ENCODE results near the gene SLC9C1.
A peak's percentile ranks its signal among the peaks of the same experiment; 100 is the strongest.

The SLC9C1 gene

GRCh38 chr3:112304611-112305010 lies 10.6 kb upstream of the SLC9C1 start:
- no peak overlapping the region for H3K4me3 ChIP-seq (replicated peaks; ENCODE audit: low read depth, low read length)
- H3K27me3 ChIP-seq (replicated peaks; ENCODE audit: control insufficient read depth, insufficient read depth, low read length) = no peaks in the 10 kb centered on the region
- H3K36me3 ChIP-seq (ENCODE audit: control insufficient read depth, insufficient read depth, low read length) = no peaks in the 10 kb centered on the region; the same call in 1 of the 2 replicates
- no peak for DNase-seq (ENCODE audit: extremely low read depth, insufficient read length)
- TF ChIP-seq CTCF (IDR thresholded peaks at IDR 0.05; ENCODE audit: insufficient read depth, low read length, poor library complexity, severe bottlenecking) = no peak

- TF ChIP-seq CTCF (IDR thresholded peaks at IDR 0.05; ENCODE audit: insufficient read depth, low read length, poor library complexity, severe bottlenecking) = no peak
- peak overlapping the region; percentile 42; the same call in 1 of the 2 replicates for H3K4me3 ChIP-seq (replicated peaks; ENCODE audit: low read depth, low read length)
- no peaks in the 10 kb centered on the region; the same call in 1 of the 2 replicates for H3K36me3 ChIP-seq (ENCODE audit: control insufficient read depth, insufficient read depth, low read length)
- no peaks in the 10 kb centered on the region for H3K27me3 ChIP-seq (replicated peaks; ENCODE audit: control insufficient read depth, insufficient read depth, low read length)
- DNase-seq (ENCODE audit: extremely low read depth, insufficient read length) = no peak
These were observed 9.8 kb upstream of the SLC9C1 start for GRCh38 chr3:112303764-112304325.

- no peak for DNase-seq (ENCODE audit: extremely low read depth, insufficient read length)
- no peaks in the 10 kb centered on the region; the same call in 1 of the 2 replicates for H3K36me3 ChIP-seq (ENCODE audit: control insufficient read depth, insufficient read depth, low read length)
- H3K27me3 ChIP-seq (replicated peaks; ENCODE audit: control insufficient read depth, insufficient read depth, low read length) = no peaks in the 10 kb centered on the region
- H3K4me3 ChIP-seq (replicated peaks; ENCODE audit: low read depth, low read length) = peak overlapping the region; percentile 42; the same call in 1 of the 2 replicates
- no peak for TF ChIP-seq CTCF (IDR thresholded peaks at IDR 0.05; ENCODE audit: insufficient read depth, low read length, poor library complexity, severe bottlenecking)
These were observed 9.1 kb upstream of the SLC9C1 start for GRCh38 chr3:112302881-112303763.

GRCh38 chr3:112302150-112302830 lies 8.3 kb upstream of the SLC9C1 start:
- no peak for DNase-seq (ENCODE audit: extremely low read depth, insufficient read length)
- no peak for TF ChIP-seq CTCF (IDR thresholded peaks at IDR 0.05; ENCODE audit: insufficient read depth, low read length, poor library complexity, severe bottlenecking)
- Histone ChIP-seq H3K27me3 (replicated peaks; ENCODE audit: control insufficient read depth, insufficient read depth, low read length) (no peaks in the 10 kb centered on the region), H3K4me3 (replicated peaks; ENCODE audit: low read depth, low read length) (no peak overlapping the region), H3K36me3 (ENCODE audit: control insufficient read depth, insufficient read depth, low read length) (no peaks in the 10 kb centered on the region)

- H3K4me3 ChIP-seq (replicated peaks; ENCODE audit: low read depth, low read length) = no peak overlapping the region
- no peaks in the 10 kb centered on the region for H3K36me3 ChIP-seq (ENCODE audit: control insufficient read depth, insufficient read depth, low read length)
- no peak for TF ChIP-seq CTCF (IDR thresholded peaks at IDR 0.05; ENCODE audit: insufficient read depth, low read length, poor library complexity, severe bottlenecking)
- no peaks in the 10 kb centered on the region for H3K27me3 ChIP-seq (replicated peaks; ENCODE audit: control insufficient read depth, insufficient read depth, low read length)
- no peak for DNase-seq (ENCODE audit: extremely low read depth, insufficient read length)
These were observed 4.8 kb upstream of the SLC9C1 start for GRCh38 chr3:112298781-112299180.

Measured in GM06990 (cell line).